ENCODE measurements around the gene OR8D1. TPM values are rescaled to one million over a fixed set of nuclear protein-coding genes. Genes with fewer than 3 reads are reported as not detected.

The OR8D1 gene
- total and polyA plus RNA-seq, 9 donors = not detected

- H3K27me3 ChIP-seq = no peaks in the 10 kb centered on the region
- 77 to 93% (median 86%) methylated on average over 1 of the region's 1 CpG for WGBS, 3 donors
- no peak overlapping the region for H3K4me3 ChIP-seq
- H3K9me3 ChIP-seq = no peaks in the 10 kb centered on the region
- H3K27ac ChIP-seq = no peak overlapping the region
- intact Hi-C loops (cut with DNase I) = no loop called here
- H3K4me1 ChIP-seq (ENCODE audit: insufficient read depth) = no peaks in the 10 kb centered on the region
- no peak for DNase-seq
- no peaks in the 10 kb centered on the region for H3K36me3 ChIP-seq
- TF ChIP-seq POLR2A (IDR thresholded peaks at IDR 0.05) (no peak), EP300 (IDR thresholded peaks at IDR 0.05) (no peak)
- TF ChIP-seq, protein P1, sequence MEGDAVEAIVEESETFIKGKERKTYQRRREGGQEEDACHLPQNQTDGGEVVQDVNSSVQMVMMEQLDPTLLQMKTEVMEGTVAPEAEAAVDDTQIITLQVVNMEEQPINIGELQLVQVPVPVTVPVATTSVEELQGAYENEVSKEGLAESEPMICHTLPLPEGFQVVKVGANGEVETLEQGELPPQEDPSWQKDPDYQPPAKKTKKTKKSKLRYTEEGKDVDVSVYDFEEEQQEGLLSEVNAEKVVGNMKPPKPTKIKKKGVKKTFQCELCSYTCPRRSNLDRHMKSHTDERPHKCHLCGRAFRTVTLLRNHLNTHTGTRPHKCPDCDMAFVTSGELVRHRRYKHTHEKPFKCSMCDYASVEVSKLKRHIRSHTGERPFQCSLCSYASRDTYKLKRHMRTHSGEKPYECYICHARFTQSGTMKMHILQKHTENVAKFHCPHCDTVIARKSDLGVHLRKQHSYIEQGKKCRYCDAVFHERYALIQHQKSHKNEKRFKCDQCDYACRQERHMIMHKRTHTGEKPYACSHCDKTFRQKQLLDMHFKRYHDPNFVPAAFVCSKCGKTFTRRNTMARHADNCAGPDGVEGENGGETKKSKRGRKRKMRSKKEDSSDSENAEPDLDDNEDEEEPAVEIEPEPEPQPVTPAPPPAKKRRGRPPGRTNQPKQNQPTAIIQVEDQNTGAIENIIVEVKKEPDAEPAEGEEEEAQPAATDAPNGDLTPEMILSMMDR (IDR thresholded peaks at IDR 0.05) = no peak
These were observed 14.0 kb upstream of the OR8D1 start for GRCh38 chr11:124327775-124328174.

- DNase-seq = no peak
- TF ChIP-seq, protein P1 (IDR thresholded peaks at IDR 0.05) = no peak
- TF ChIP-seq EP300 (IDR thresholded peaks at IDR 0.05) (no peak), POLR2A (IDR thresholded peaks at IDR 0.05) (no peak)
- Histone ChIP-seq H3K9me3 (no peaks in the 10 kb centered on the region), H3K36me3 (no peaks in the 10 kb centered on the region), H3K4me1 (ENCODE audit: insufficient read depth) (no peaks in the 10 kb centered on the region), H3K27ac (no peak overlapping the region), H3K27me3 (no peaks in the 10 kb centered on the region), H3K4me3 (no peak overlapping the region)
- intact Hi-C loops (cut with DNase I) = no loop called here
- 81 to 89% (median 84%) methylated on average over 1 of the region's 1 CpG for WGBS, 3 donors
These were observed 8.6 kb upstream of the OR8D1 start for GRCh38 chr11:124322356-124322755.

DNA sequence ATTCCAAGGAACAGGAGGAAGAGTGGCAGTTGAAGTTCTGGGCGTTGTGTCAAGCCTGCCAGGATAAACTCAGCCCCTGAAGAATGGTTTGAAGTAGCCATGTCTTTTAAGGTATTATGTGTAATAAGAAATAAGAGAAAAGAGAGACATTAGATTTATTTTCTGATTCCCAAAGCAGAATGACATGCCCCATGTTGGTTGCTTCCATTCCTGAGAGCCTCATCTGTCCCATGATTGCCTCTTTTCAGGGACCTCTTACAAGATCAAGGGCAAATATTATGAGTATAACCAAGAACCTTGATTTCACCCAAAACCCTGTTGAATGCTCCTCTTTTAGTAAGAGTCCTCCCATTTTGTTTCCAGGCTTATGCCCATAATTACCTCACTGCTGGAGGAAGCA is 6.3 kb upstream of the OR8D1 start, which contains the start of gene OR8D2:
TSS of gene OR8D2 (minus strand) at position 101 of the 400 bp plus-strand sequence. CDS start at position 101, 0 bp downstream.
- H3K9me3 ChIP-seq = no peaks in the 10 kb centered on the region
- DNase-seq = no peak
- no peak within 1 kb of the TSS for H3K4me3 ChIP-seq
- 50 to 75% (median 55%) methylated on average over 1 of the region's 1 CpG for WGBS, 3 donors
- H3K27ac ChIP-seq = no peak within 1 kb of the TSS
- intact Hi-C loops (cut with DNase I) = no loop called here
- no peaks in the 10 kb centered on the region for H3K4me1 ChIP-seq (ENCODE audit: insufficient read depth)
- no peaks in the 10 kb centered on the region for H3K27me3 ChIP-seq
- no peaks in the 10 kb centered on the region for H3K36me3 ChIP-seq
- TF ChIP-seq EP300 (IDR thresholded peaks at IDR 0.05) (no peak), POLR2A (IDR thresholded peaks at IDR 0.05) (no peak)
- TF ChIP-seq, protein P1 (IDR thresholded peaks at IDR 0.05) = no peak

DNA sequence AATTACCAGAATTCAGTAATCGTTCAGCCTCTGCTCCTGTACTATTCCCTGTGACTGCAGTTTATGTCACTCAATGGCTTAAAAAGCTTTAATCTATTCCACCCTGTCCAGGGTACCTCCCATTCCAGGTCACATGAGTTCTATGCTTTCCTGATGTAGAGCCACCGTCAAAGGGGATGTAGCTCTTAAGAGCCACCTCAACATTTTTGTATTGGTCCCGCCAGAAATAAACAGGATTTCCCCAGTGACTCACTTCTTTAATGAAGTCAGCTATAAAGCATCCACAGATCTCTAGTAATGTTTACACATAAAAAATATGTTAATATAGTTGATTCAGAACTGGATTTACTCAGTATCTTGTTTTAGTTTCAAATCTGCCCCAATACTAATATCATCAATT is 1.3 kb upstream of the OR8D1 start:
- intact Hi-C loops (cut with DNase I) = no loop called here
- no peak overlapping the region for H3K27ac ChIP-seq
- no peak overlapping the region for H3K4me3 ChIP-seq
- DNase-seq = no peak
- no peaks in the 10 kb centered on the region for H3K27me3 ChIP-seq
- no peaks in the 10 kb centered on the region for H3K4me1 ChIP-seq (ENCODE audit: insufficient read depth)
- TF ChIP-seq, protein P1 (IDR thresholded peaks at IDR 0.05) = no peak
- TF ChIP-seq POLR2A (IDR thresholded peaks at IDR 0.05) (no peak), EP300 (IDR thresholded peaks at IDR 0.05) (no peak)
- WGBS, 3 donors = 67 to 76% (median 70%) methylated on average over 3 of the region's 3 CpGs
- H3K9me3 ChIP-seq = no peaks in the 10 kb centered on the region
- no peaks in the 10 kb centered on the region for H3K36me3 ChIP-seq
